GM23248 (cell line): ENCODE measurements around the gene FBXW11. TPM values are rescaled to one million over a fixed set of nuclear protein-coding genes. Genes with fewer than 3 reads are reported as not detected.

Experiments
- DNase-seq: peaks from one replicate; pipeline ENCODE4 v3.0.0-alpha.2; 2015
- H2AFZ ChIP-seq: fragments of 200-600 bp; sonication (generic); 2 replicates; pipeline ENCODE4 v1.6.1; 2016; ENCODE audit warnings: antibody characterized with exemption
- H3F3A ChIP-seq: fragments of 200-600 bp; sonication (generic); 2 replicates; pipeline ENCODE4 v1.6.1; 2016; ENCODE audit warnings: mild to moderate bottlenecking, antibody characterized with exemption, mixed run types; ENCODE audit not compliant: insufficient read depth
- H3K27ac ChIP-seq: fragments of 200-600 bp; sonication (generic); 2 replicates; pipeline ENCODE4 v1.5.1; 2016; ENCODE audit warnings: mild to moderate bottlenecking
- H3K27me3 ChIP-seq: fragments of 200-600 bp; sonication (generic); replicated peaks from 2 replicates; pipeline ENCODE4 v1.6.1; 2016; ENCODE audit warnings: mild to moderate bottlenecking; ENCODE audit not compliant: insufficient read depth
- H3K36me3 ChIP-seq: fragments of 200-600 bp; sonication (generic); 2 replicates; pipeline ENCODE4 v1.6.1; 2016; ENCODE audit warnings: low read depth, mild to moderate bottlenecking
- H3K4me1 ChIP-seq: fragments of 200-600 bp; sonication (generic); 2 replicates; pipeline ENCODE4 v1.6.1; 2016; ENCODE audit warnings: mild to moderate bottlenecking; ENCODE audit not compliant: insufficient read depth
- H3K4me2 ChIP-seq: fragments of 200-600 bp; sonication (generic); one replicate; pipeline ENCODE4 v1.6.1; 2016; ENCODE audit warnings: mild to moderate bottlenecking; ENCODE audit not compliant: unreplicated experiment
- H3K4me3 ChIP-seq: fragments of 200-600 bp; sonication (generic); 2 replicates; pipeline ENCODE4 v1.5.1; 2016; ENCODE audit warnings: mild to moderate bottlenecking
- H3K79me2 ChIP-seq: fragments of 200-600 bp; sonication (generic); 2 replicates; pipeline ENCODE4 v1.6.1; 2016; ENCODE audit warnings: mild to moderate bottlenecking; ENCODE audit not compliant: insufficient read depth
- H3K9ac ChIP-seq: fragments of 200-600 bp; sonication (generic); 2 replicates; pipeline ENCODE4 v1.6.1; 2016; ENCODE audit warnings: mild to moderate bottlenecking
- H3K9me2 ChIP-seq: fragments of 200-600 bp; sonication (generic); 2 replicates; pipeline ENCODE4 v1.6.1; 2016; ENCODE audit warnings: mixed run types, mild to moderate bottlenecking, moderate library complexity; ENCODE audit not compliant: insufficient read depth
- H3K9me3 ChIP-seq: fragments of 200-600 bp; sonication (generic); one replicate; pipeline ENCODE4 v1.6.1; 2017; ENCODE audit warnings: low read depth
- H4K20me1 ChIP-seq: fragments of 200-600 bp; sonication (generic); 2 replicates; pipeline ENCODE4 v1.6.0; 2016; ENCODE audit not compliant: insufficient read depth
- EZH2 ChIP-seq: fragments of 200-600 bp; sonication (generic); IDR thresholded peaks from 2 replicates; pipeline ENCODE4 v1.6.1; 2018; ENCODE audit warnings: antibody characterized with exemption, mild to moderate bottlenecking; ENCODE audit not compliant: insufficient read depth, poor library complexity, severe bottlenecking
- EZH2phosphoT487 ChIP-seq: fragments of 200-600 bp; sonication (generic); IDR thresholded peaks from 2 replicates; pipeline ENCODE4 v1.6.1; 2018; ENCODE audit warnings: antibody characterized with exemption, moderate library complexity, mild to moderate bottlenecking, low read depth; ENCODE audit not compliant: insufficient read depth
- WGBS, 2 experiments: methylation state at CpG; one replicate each; pipeline ENCODE4 v1.1.6; 2015 to 2017; ENCODE audit warnings: low lambda C conversion rate in 2 of 2, low coverage in 1 of 2; ENCODE audit errors: missing lambda C conversion rate in 2 of 2; 5-methylcytosine and 5-hydroxymethylcytosine counted together
- in situ Hi-C: fragments of 300-500 bp; cut with MboI; formaldehyde crosslinking; loops from 2 replicates; pipeline ENCODE4 v1.15.0; 2020
- polyA plus RNA-seq: library from polyadenylated mRNA; unstranded; fragments of >200 nt; fragmentation: Nextera tagmentation; extraction: Ambion mirVana; gene quantifications from 2 replicates; pipeline ENCODE4 v1.2.1, GENCODE V29; 2016
- total RNA-seq: library from RNA; depleted of rRNA; stranded (reverse); fragments of >200 nt; shearing (Covaris generic); gene quantifications from 2 replicates; pipeline ENCODE4 v1.2.3, GENCODE V29; 2014

FBXW11 gene
- total and polyA plus RNA-seq, 2 experiments from 2014 or later: 30.6 to 78.0 TPM

GRCh38 chr5:171855265-171855664 is 151.2 kb downstream of the FBXW11 start:
- WGBS, 2 experiments: 75 to 76% methylated on average over 3 of the region's 3 CpGs
- Histone ChIP-seq H3K9ac (no peak overlapping the region), H3K9me2 (no peaks in the 10 kb centered on the region), H3K4me1 (no peaks in the 10 kb centered on the region), H3F3A (no peaks in the 10 kb centered on the region), H3K27ac (no peak overlapping the region), H3K79me2 (no peaks in the 10 kb centered on the region), H3K27me3 (no peaks in the 10 kb centered on the region), H3K4me3 (no peak overlapping the region), H4K20me1 (no peaks in the 10 kb centered on the region), H3K9me3 (no peaks in the 10 kb centered on the region), H3K4me2 (no peak overlapping the region), H3K36me3 (no peaks in the 10 kb centered on the region), H2AFZ (no peak overlapping the region)
- TF ChIP-seq EZH2phosphoT487: no peak
- TF ChIP-seq EZH2: no peak
- in situ Hi-C loops: no loop called here
- no peak for DNase-seq

- in situ Hi-C loops: no loop called here
Observed at GRCh38 chr5:171852255-171852681, 154.2 kb downstream of the FBXW11 start.

GRCh38 chr5:171851251-171851650 is 155.2 kb downstream of the FBXW11 start:
- H3K4me1 ChIP-seq: no peaks in the 10 kb centered on the region
- no peak overlapping the region for H2AFZ ChIP-seq
- in situ Hi-C loops: no loop called here
- no peaks in the 10 kb centered on the region for H3K9me2 ChIP-seq
- 56 to 89% methylated on average over 1 of the region's 1 CpG for WGBS, 2 experiments
- no peaks in the 10 kb centered on the region for H3F3A ChIP-seq
- H3K9ac ChIP-seq: no peak overlapping the region
- H3K27ac ChIP-seq: no peak overlapping the region
- TF ChIP-seq EZH2phosphoT487: no peak
- TF ChIP-seq EZH2: no peak
- no peaks in the 10 kb centered on the region for H3K79me2 ChIP-seq
- no peak for DNase-seq
- no peaks in the 10 kb centered on the region for H4K20me1 ChIP-seq
- no peaks in the 10 kb centered on the region for H3K36me3 ChIP-seq
- H3K4me3 ChIP-seq: no peak overlapping the region
- H3K4me2 ChIP-seq: no peak overlapping the region
- no peaks in the 10 kb centered on the region for H3K9me3 ChIP-seq
- no peaks in the 10 kb centered on the region for H3K27me3 ChIP-seq

More at GRCh38 chr5:171852255-171852681, 154.2 kb downstream of the FBXW11 start:
- WGBS, 2 experiments: 94 to 99% methylated on average over 8 of the region's 8 CpGs
- H4K20me1 ChIP-seq: no peaks in the 10 kb centered on the region
- no peak overlapping the region for H3K4me2 ChIP-seq
- no peak overlapping the region for H3K4me3 ChIP-seq
- no peaks in the 10 kb centered on the region for H3K27me3 ChIP-seq
- no peaks in the 10 kb centered on the region for H3K9me3 ChIP-seq
- TF ChIP-seq EZH2 (no peak), EZH2phosphoT487 (no peak)
- no peaks in the 10 kb centered on the region for H3K36me3 ChIP-seq
- H3K79me2 ChIP-seq: no peaks in the 10 kb centered on the region
- no peak for DNase-seq
- H2AFZ ChIP-seq: no peak overlapping the region
- no peaks in the 10 kb centered on the region for H3F3A ChIP-seq
- H3K27ac ChIP-seq: no peak overlapping the region
- no peaks in the 10 kb centered on the region for H3K4me1 ChIP-seq
- H3K9me2 ChIP-seq: no peaks in the 10 kb centered on the region
- no peak overlapping the region for H3K9ac ChIP-seq

GRCh38 chr5:171850324-171850947 is 156.0 kb downstream of the FBXW11 start:
- Histone ChIP-seq H3K27me3 (no peaks in the 10 kb centered on the region), H3K9me3 (no peaks in the 10 kb centered on the region), H3K79me2 (no peaks in the 10 kb centered on the region), H3K4me2 (no peak overlapping the region), H3K4me1 (no peaks in the 10 kb centered on the region), H3F3A (no peaks in the 10 kb centered on the region), H3K9ac (no peak overlapping the region), H2AFZ (no peak overlapping the region), H3K27ac (no peak overlapping the region), H3K36me3 (no peaks in the 10 kb centered on the region), H3K4me3 (no peak overlapping the region), H4K20me1 (no peaks in the 10 kb centered on the region), H3K9me2 (no peaks in the 10 kb centered on the region)
- TF ChIP-seq EZH2phosphoT487 (no peak), EZH2 (no peak)
- 81 to 87% methylated on average over 9 of the region's 9 CpGs for WGBS, 2 experiments
- peak; percentile 16 for DNase-seq
- in situ Hi-C loops: no loop called here
